Mesodermal cell (in vitro differentiated cells): ENCODE results near the gene EXOC1.

ENCODE experiments used
- H3K27ac ChIP-seq: 2 replicates; pipeline ENCODE4 v1.7.0; 2013; ENCODE audit warnings: mild to moderate bottlenecking, low read depth, low read length, moderate library complexity; ENCODE audit not compliant: severe bottlenecking
- H3K36me3 ChIP-seq: 2 replicates; pipeline ENCODE4 v1.7.1; 2013; ENCODE audit warnings: mild to moderate bottlenecking, low read length, moderate library complexity; ENCODE audit not compliant: control insufficient read depth, insufficient read depth
- H3K4me1 ChIP-seq: one replicate; pipeline ENCODE4 v1.7.1; 2013; ENCODE audit warnings: mild to moderate bottlenecking, low read length; ENCODE audit not compliant: insufficient read depth, control insufficient read depth, poor library complexity, severe bottlenecking
- H3K4me3 ChIP-seq: 2 replicates; pipeline ENCODE4 v1.7.0; 2013; ENCODE audit warnings: low read length, control low read depth, mild to moderate bottlenecking; ENCODE audit not compliant: insufficient read depth, poor library complexity, severe bottlenecking; ENCODE audit errors: extremely low read depth
- H3K9me3 ChIP-seq: 2 replicates; pipeline ENCODE4 v1.7.1; 2013; ENCODE audit warnings: mild to moderate bottlenecking, low read length, moderate library complexity; ENCODE audit not compliant: control insufficient read depth
- WGBS, 2 experiments: methylation state at CpG; one replicate each; pipeline ENCODE4 v1.1.5; 2013; ENCODE audit warnings: missing lambda C conversion rate in 2 of 2; ENCODE audit not compliant: insufficient coverage in 2 of 2; 5-methylcytosine and 5-hydroxymethylcytosine counted together

Gene EXOC1

DNA sequence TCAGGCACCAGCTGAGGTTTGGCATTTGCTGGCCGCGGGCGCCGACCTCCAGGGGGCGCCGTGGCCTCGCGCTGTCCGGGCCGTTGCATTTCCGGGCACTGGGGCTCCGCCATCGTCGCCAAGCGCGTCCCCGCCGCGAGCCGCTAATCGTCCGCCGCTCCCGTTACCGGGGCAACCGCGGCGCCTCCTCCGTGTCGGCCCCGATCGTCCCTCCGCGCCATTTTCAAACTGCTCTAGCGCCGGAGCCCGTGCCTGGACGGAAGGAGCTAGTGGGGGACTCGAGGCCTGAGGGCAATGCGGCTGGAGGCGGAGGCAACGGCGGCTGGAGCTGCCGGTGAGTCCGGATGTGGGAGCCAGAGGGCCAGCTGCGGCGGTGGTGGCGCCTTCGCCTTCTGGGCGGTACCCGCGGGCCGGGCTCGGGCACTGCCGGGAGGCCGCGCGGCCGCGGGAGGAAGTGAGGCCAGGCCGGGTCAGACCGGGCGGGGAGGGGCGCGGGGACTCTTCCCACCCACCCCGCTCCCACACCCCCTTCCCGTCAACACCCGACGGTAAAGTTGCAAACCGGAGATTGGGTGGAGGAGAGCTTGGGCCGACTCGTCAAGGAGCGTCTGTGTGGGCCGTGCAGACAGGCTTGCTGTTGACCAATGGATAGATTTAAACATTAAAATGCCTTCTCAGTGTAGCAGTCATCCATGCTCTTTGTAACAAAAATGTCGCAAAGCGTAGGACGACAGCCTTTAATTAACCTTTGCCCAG is 95.5 kb downstream of the EXOC1 start, which contains the start of gene CEP135:
Gene CEP135, plus strand, starts transcription at position 220 of the 756 bp plus-strand sequence. CDS start 3,186 bp downstream, outside the sequence.
- 0% methylated on average over 43 to 46 of the region's 77 CpGs for WGBS, 2 experiments
- peak within 1 kb of the TSS; percentile 73 for H3K4me3 ChIP-seq
- peak within 1 kb of the TSS; percentile 99 for H3K27ac ChIP-seq
- H3K4me1 ChIP-seq: peaks cover 17% of the 10 kb centered on the region
- H3K9me3 ChIP-seq: no peaks in the 10 kb centered on the region
- H3K36me3 ChIP-seq: peaks cover 17% of the 10 kb centered on the region

DNA sequence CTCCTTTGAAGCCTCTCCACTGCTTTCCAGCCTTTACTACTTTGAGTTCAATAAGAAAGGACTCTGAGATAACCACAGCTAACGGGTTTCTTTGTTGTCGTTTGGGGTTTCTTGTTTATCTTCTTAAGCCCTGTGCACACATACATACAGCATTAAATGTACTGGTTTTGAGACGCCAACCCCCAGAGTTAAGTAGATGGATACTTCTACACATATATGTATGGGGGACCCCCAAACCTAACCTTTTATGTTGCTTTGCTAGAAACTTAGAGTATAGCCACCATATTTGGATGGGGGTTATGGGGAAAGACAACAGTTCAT is 96.0 kb downstream of the EXOC1 start:
- H3K36me3 ChIP-seq: peaks cover 19% of the 10 kb centered on the region
- no CpG with 5 or more reads among the region's 3 CpGs for WGBS, 2 experiments
- no peaks in the 10 kb centered on the region for H3K9me3 ChIP-seq
- peak overlapping the region; percentile 73 for H3K4me3 ChIP-seq
- peaks cover 17% of the 10 kb centered on the region for H3K4me1 ChIP-seq
- H3K27ac ChIP-seq: peak overlapping the region; percentile 99

DNA sequence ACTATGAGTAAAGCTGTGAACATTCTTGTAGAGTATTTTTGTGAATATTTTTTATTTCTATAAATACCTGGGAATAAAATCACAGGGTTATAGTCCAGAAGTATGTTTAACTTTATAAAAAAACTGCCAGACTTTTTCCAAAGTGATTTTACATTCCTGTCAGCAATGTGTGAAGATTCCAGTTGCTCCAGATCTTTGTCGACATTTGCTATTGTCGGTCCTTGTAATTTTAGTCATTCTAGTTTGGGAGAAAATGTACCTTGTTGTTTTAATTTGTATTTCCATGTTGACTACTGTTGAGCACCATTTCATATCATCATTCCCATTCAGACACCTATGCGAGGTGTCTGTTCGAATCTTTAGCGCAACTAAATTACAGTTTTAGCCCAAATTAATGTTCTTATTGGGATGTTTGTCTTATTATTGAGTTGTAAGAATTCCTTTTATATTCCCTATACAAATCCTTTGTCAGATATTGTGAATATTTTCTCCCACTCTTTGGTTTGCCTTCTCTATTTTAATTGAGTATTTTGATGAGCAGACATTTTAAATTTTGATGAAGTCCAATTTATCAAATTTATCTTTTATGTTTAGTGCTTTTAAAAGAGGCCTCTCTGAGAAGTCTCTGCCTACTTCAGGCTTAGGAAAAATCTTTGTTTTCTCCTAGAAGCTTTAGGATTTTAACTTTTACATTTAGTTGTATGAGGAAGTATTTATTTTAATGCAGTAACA is 97.9 kb downstream of the EXOC1 start:
- Histone ChIP-seq H3K4me3 (no peak overlapping the region), H3K9me3 (no peaks in the 10 kb centered on the region), H3K4me1 (peaks cover 17% of the 10 kb centered on the region), H3K27ac (no peak overlapping the region), H3K36me3 (peaks cover 34% of the 10 kb centered on the region)
- WGBS, 2 experiments: no CpG with 5 or more reads among the region's 5 CpGs
